K562 (cell line): ENCODE measurements around the gene ZNF761. TPM values are rescaled to one million over a fixed set of nuclear protein-coding genes. Genes with fewer than 3 reads are reported as not detected.

Experiments
- ATF1 ChIP-seq, 2 experiments: fragments of 450-650 bp in 1 of 2; IDR thresholded peaks; 2 replicates each; pipeline ENCODE4 v1.6.1; 2016; ENCODE audit warnings: missing compliant biosample characterization in 1 of 2, missing genetic modification characterization in 1 of 2
- BACH1 ChIP-seq: fragments of 200-800 bp; sonication (Bioruptor generic); IDR thresholded peaks from 2 replicates; pipeline ENCODE4 v1.6.1; 2016; ENCODE audit warnings: missing genetic modification characterization, missing compliant biosample characterization
- CAMTA2 ChIP-seq: fragments of 250-450 bp; sonication (Bioruptor Pico); conservative IDR thresholded peaks from 2 replicates; pipeline ENCODE4 v1.5.1; 2022
- CBX5 ChIP-seq: IDR thresholded peaks from 2 replicates; pipeline ENCODE4 v1.6.1; 2014; ENCODE audit warnings: low read depth, borderline replicate concordance
- FOXJ3 ChIP-seq: sonication (generic); formaldehyde crosslinking; IDR thresholded peaks from 2 replicates; pipeline ENCODE4 v1.4.0; 2020; ENCODE audit warnings: mild to moderate bottlenecking, missing genetic modification reagents
- HMGN3 ChIP-seq: IDR thresholded peaks from 2 replicates; pipeline ENCODE4 v1.6.1; 2011; ENCODE audit warnings: borderline replicate concordance, low read depth, mild to moderate bottlenecking, mixed read lengths, low read length; ENCODE audit not compliant: insufficient read length; ENCODE audit errors: extremely low read depth
- KLF6 ChIP-seq: fragments of 250-450 bp; sonication (Bioruptor Pico); IDR thresholded peaks from 2 replicates; pipeline ENCODE4 v1.4.0; 2020; ENCODE audit warnings: mild to moderate bottlenecking, moderate library complexity, borderline replicate concordance
- MTF1 ChIP-seq: fragments of 250-450 bp; sonication (Bioruptor Pico); IDR thresholded peaks from 2 replicates; pipeline ENCODE4 v1.9.0; 2021; ENCODE audit warnings: moderate library complexity, mild to moderate bottlenecking, inconsistent platforms, borderline replicate concordance
- NBN ChIP-seq: fragments of 450-650 bp; IDR thresholded peaks from 2 replicates; pipeline ENCODE4 v1.6.1; 2016; ENCODE audit warnings: low read depth, mild to moderate bottlenecking
- NUFIP1 ChIP-seq: fragments of 450-650 bp; IDR thresholded peaks from 2 replicates; pipeline ENCODE4 v1.6.1; 2018; ENCODE audit not compliant: partially characterized antibody
- PHF8 ChIP-seq: fragments of 200-600 bp; sonication (generic); IDR thresholded peaks from 2 replicates; pipeline ENCODE4 v1.6.1; 2012; ENCODE audit warnings: mixed run types, mild to moderate bottlenecking, inconsistent platforms, low read length, moderate library complexity, borderline replicate concordance
- POU5F1 ChIP-seq: fragments of 150-350 bp; IDR thresholded peaks from 2 replicates; pipeline ENCODE4 v1.6.1; 2014; ENCODE audit warnings: borderline replicate concordance, low read length, low read depth, mild to moderate bottlenecking; ENCODE audit not compliant: partially characterized antibody
- RBFOX2 ChIP-seq: fragments of 200-400 bp; formaldehyde crosslinking; IDR thresholded peaks from 2 replicates; pipeline ENCODE4 v1.6.1; 2017; ENCODE audit warnings: low read depth, mild to moderate bottlenecking, low read length, moderate library complexity
- SOX6 ChIP-seq: fragments of 450-650 bp; IDR thresholded peaks from 2 replicates; pipeline ENCODE4 v1.6.1; 2014; ENCODE audit warnings: mild to moderate bottlenecking
- SP1 ChIP-seq: sonication (generic); formaldehyde crosslinking; IDR thresholded peaks from 2 replicates; pipeline ENCODE4 v1.8.1; 2022; ENCODE audit warnings: mild to moderate bottlenecking, missing genetic modification reagents
- TEAD2 ChIP-seq: fragments of 450-650 bp; IDR thresholded peaks from 2 replicates; pipeline ENCODE4 v1.6.1; 2016; ENCODE audit warnings: missing genetic modification characterization, control low read depth, missing compliant biosample characterization
- TFAM ChIP-seq: fragments of 250-450 bp; sonication (Bioruptor Pico); conservative IDR thresholded peaks from 2 replicates; pipeline ENCODE4 v1.5.0; 2021; ENCODE audit warnings: mild to moderate bottlenecking, moderate library complexity
- ZFPM2 ChIP-seq: fragments of 250-450 bp; sonication (Bioruptor Pico); IDR thresholded peaks from 2 replicates; pipeline ENCODE4 v1.5.1; 2022; ENCODE audit warnings: mild to moderate bottlenecking
- ZNF143 ChIP-seq: sonication (generic); formaldehyde crosslinking; IDR thresholded peaks from 2 replicates; pipeline ENCODE4 v1.9.0; 2022; ENCODE audit warnings: mild to moderate bottlenecking, missing genetic modification reagents
- ZNF398 ChIP-seq: fragments of 250-450 bp; sonication (Bioruptor Pico); IDR thresholded peaks from 2 replicates; pipeline ENCODE4 v1.8.0; 2021; ENCODE audit warnings: moderate library complexity, mild to moderate bottlenecking, inconsistent platforms
- polyA plus RNA-seq, 8 experiments: library from polyadenylated mRNA; depleted of rRNA in 4 of 8; stranded (reverse) in 5 of 8; unstranded in 3 of 8; fragments of >200 nt; fragmentation: Nextera tagmentation in 2 of 8; fragmentation: Illumina TruSeq in 1 of 8; extraction: Ambion mirVana in 2 of 8; extraction: Trizol in 1 of 8; gene quantifications; 2 replicates each; pipeline versions ENCODE4 v1.2.1 to v1.2.3, GENCODE V29; 2011 to 2014; ENCODE audit warnings: inconsistent platforms in 1 of 8, missing spikeins in 1 of 8
- total RNA-seq, 7 experiments: library from RNA; depleted of rRNA in 6 of 7; stranded (reverse); fragments of >200 nt in 6 of 7; fragmentation: Illumina TruSeq in 2 of 7; extraction: Trizol in 2 of 7; gene quantifications; 2 replicates each; pipeline versions ENCODE4 v1.2.1 to v1.2.3, GENCODE V29; 2011 to 2021; ENCODE audit warnings: low replicate concordance in 1 of 7
- TF ChIP-seq, protein P1 (sequence below): sonication (generic); formaldehyde crosslinking; IDR thresholded peaks from 2 replicates; pipeline ENCODE4 v1.8.0; 2023; ENCODE audit warnings: mild to moderate bottlenecking, missing genetic modification reagents
- TF ChIP-seq, protein P2 (sequence below): fragments of 250-450 bp; sonication (Bioruptor Pico); IDR thresholded peaks from 2 replicates; pipeline ENCODE4 v1.4.0; 2020

The ZNF761 gene
- total and polyA plus RNA-seq, 9 of the 15 experiments (the other 6 are each of a cell fraction or from before 2014, with no cell fraction given), result 10.3 to 30.2 (median 17.0) TPM

DNA sequence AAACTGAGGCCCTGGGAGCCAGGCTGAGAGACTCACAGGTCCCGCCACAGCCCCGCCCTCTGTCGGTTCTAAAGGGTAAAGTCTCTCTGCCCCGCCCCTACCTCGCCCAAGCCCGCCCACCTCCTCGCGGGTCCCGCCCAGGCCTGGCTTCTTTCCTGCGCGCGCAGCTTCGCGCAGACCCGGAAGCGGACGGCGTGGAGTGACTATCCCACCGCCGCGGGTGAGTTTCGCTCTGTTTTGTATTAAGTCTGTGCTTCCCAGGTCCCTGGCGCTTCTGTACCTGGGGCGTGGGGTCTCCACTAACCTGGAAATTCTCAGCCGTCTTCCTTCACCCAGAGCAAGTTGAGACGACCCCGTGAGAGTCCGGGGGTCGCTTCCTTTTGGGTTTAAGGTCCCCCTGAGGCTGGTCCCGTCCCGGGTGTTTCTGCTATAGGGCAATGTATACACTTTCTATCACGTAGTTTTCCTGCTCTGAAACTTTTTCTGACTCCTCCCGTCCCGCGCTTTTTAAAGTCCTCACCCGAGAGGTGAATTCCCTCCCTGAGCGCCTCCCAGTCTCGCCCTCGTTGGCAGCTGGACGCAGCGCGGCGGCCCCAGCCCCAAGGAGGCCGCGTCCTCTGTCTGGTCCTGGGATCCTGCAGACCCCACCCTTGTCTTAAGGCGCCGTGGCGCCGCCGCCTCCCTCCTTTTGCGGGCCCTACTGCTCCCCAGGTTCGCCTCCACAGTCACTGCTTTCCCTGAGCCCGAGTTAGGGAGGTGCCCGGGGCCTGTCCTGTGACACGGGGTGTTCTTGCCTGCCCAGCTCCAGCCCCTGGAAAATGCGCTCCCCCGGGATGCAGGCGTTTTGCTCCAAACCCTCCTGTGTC, 36.6 kb upstream of the ZNF761 start, which contains the start of gene ZNF765 (continued):
- peak; percentile 79; the same call in 1 of the 2 replicates for TF ChIP-seq PHF8
- TF ChIP-seq SP1, result peak; percentile 85
- TF ChIP-seq NBN, result no peak
- TF ChIP-seq SOX6, result no peak
- TF ChIP-seq TFAM (CRISPR knock-in tag), result no peak
- TF ChIP-seq, protein P1, sequence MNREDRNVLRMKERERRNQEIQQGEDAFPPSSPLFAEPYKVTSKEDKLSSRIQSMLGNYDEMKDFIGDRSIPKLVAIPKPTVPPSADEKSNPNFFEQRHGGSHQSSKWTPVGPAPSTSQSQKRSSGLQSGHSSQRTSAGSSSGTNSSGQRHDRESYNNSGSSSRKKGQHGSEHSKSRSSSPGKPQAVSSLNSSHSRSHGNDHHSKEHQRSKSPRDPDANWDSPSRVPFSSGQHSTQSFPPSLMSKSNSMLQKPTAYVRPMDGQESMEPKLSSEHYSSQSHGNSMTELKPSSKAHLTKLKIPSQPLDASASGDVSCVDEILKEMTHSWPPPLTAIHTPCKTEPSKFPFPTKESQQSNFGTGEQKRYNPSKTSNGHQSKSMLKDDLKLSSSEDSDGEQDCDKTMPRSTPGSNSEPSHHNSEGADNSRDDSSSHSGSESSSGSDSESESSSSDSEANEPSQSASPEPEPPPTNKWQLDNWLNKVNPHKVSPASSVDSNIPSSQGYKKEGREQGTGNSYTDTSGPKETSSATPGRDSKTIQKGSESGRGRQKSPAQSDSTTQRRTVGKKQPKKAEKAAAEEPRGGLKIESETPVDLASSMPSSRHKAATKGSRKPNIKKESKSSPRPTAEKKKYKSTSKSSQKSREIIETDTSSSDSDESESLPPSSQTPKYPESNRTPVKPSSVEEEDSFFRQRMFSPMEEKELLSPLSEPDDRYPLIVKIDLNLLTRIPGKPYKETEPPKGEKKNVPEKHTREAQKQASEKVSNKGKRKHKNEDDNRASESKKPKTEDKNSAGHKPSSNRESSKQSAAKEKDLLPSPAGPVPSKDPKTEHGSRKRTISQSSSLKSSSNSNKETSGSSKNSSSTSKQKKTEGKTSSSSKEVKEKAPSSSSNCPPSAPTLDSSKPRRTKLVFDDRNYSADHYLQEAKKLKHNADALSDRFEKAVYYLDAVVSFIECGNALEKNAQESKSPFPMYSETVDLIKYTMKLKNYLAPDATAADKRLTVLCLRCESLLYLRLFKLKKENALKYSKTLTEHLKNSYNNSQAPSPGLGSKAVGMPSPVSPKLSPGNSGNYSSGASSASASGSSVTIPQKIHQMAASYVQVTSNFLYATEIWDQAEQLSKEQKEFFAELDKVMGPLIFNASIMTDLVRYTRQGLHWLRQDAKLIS, result no peak
- no peak for TF ChIP-seq KLF6 (CRISPR knock-in tag)
- TF ChIP-seq ZNF143, result no peak
- TF ChIP-seq ZNF398 (CRISPR knock-in tag), result no peak
- no peak for TF ChIP-seq BACH1 (tag)
- TF ChIP-seq CAMTA2 (CRISPR knock-in tag), result no peak
- no peak for TF ChIP-seq CBX5
- TF ChIP-seq ZFPM2 (CRISPR knock-in tag), result no peak
- no peak for TF ChIP-seq MTF1
- peak; percentile 58 for TF ChIP-seq POU5F1
- TF ChIP-seq FOXJ3 (CRISPR knock-in tag), result no peak
- TF ChIP-seq TEAD2 (tag), result no peak
- no peak for TF ChIP-seq ATF1 (CRISPR knock-in tag; IDR thresholded peaks at IDR 0.05)
- TF ChIP-seq ATF1 (tag; IDR thresholded peaks at IDR 0.05), result 0 out of 2 replicates have a peak, but pooled peaks have one; percentile 27
- TF ChIP-seq NUFIP1, result no peak
- TF ChIP-seq, protein P2, sequence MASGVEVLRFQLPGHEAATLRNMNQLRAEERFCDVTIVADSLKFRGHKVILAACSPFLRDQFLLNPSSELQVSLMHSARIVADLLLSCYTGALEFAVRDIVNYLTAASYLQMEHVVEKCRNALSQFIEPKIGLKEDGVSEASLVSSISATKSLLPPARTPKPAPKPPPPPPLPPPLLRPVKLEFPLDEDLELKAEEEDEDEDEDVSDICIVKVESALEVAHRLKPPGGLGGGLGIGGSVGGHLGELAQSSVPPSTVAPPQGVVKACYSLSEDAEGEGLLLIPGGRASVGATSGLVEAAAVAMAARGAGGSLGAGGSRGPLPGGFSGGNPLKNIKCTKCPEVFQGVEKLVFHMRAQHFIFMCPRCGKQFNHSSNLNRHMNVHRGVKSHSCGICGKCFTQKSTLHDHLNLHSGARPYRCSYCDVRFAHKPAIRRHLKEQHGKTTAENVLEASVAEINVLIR, result no peak
- peak; percentile 75 for TF ChIP-seq RBFOX2
- TF ChIP-seq HMGN3, result peak; percentile 45
